RWPE2 (cell line): ENCODE data around the gene VSX2.

Experiments
- ATAC-seq: fragments of 200-7000 bp; cut with Tn5 transposase; 3 replicates; pipeline ENCODE4 v1.9.1; 2021; ENCODE audit warnings: low read depth
- DNase-seq: peaks from one replicate; pipeline ENCODE4 v3.0.0-alpha.2; 2020; ENCODE audit warnings: low spot score
- H3K27ac ChIP-seq: fragments of 450-650 bp; 2 replicates; pipeline ENCODE4 v1.5.1; 2017; ENCODE audit warnings: mild to moderate bottlenecking; ENCODE audit not compliant: poor library complexity, severe bottlenecking
- H3K27me3 ChIP-seq: fragments of 250-450 bp; sonication (Bioruptor Pico); 2 replicates; pipeline ENCODE4 v1.5.1; 2021; ENCODE audit warnings: mild to moderate bottlenecking, moderate library complexity; ENCODE audit not compliant: insufficient read depth, poor library complexity, severe bottlenecking
- H3K36me3 ChIP-seq: fragments of 250-450 bp; sonication (Bioruptor Pico); 2 replicates; pipeline ENCODE4 v1.5.1; 2020; ENCODE audit warnings: low read depth, mild to moderate bottlenecking, moderate library complexity
- H3K4me1 ChIP-seq: fragments of 250-450 bp; sonication (Bioruptor Pico); 2 replicates; pipeline ENCODE4 v1.5.1; 2021; ENCODE audit warnings: mild to moderate bottlenecking, moderate library complexity; ENCODE audit not compliant: insufficient read depth, poor library complexity, severe bottlenecking
- H3K4me3 ChIP-seq: fragments of 250-450 bp; sonication (Bioruptor Pico); 2 replicates; pipeline ENCODE4 v1.5.1; 2021; ENCODE audit warnings: mild to moderate bottlenecking, moderate library complexity; ENCODE audit not compliant: severe bottlenecking
- H3K9me3 ChIP-seq: fragments of 250-450 bp; sonication (Bioruptor Pico); 2 replicates; pipeline ENCODE4 v1.5.1; 2021; ENCODE audit warnings: mild to moderate bottlenecking, moderate library complexity; ENCODE audit not compliant: severe bottlenecking
- TF ChIP-seq, protein P1 (sequence below): fragments of 450-650 bp; IDR thresholded peaks from one replicate; pipeline ENCODE4 v1.5.1; 2017; ENCODE audit warnings: mild to moderate bottlenecking, moderate library complexity; ENCODE audit not compliant: poor library complexity, severe bottlenecking

Gene VSX2

DNA sequence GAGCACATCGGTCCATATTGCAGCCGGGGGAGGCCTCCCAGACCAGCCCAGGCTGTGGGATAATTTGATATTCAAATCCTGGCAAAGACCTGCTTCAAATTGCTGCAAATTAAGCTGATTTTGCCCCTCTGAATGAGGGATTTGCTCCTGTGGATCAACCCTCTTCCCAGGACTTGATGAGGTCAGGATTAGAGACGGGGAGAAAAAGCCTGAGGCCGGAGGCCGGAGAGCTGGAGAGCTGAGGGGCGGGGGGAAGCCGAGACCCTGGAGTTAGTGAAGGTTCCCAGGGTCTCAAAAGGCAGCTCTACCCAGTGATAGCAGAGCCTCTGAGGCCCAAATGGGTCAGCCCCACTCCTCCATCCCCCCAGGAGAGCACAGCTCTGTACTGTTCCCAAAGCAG, 17.5 kb upstream of the VSX2 start:
- H3K4me1 ChIP-seq = no peaks in the 10 kb centered on the region
- no peak for ATAC-seq

GRCh38 chr14:74223016-74223415, 16.2 kb upstream of the VSX2 start:
- H3K4me3 ChIP-seq = no peak overlapping the region
- no peaks in the 10 kb centered on the region for H3K9me3 ChIP-seq
- no peaks in the 10 kb centered on the region for H3K4me1 ChIP-seq
- H3K27me3 ChIP-seq = peaks cover 10% of the 10 kb centered on the region
- DNase-seq (peak; percentile 35), ATAC-seq (no peak)
- H3K36me3 ChIP-seq = no peaks in the 10 kb centered on the region
- TF ChIP-seq, protein P1, sequence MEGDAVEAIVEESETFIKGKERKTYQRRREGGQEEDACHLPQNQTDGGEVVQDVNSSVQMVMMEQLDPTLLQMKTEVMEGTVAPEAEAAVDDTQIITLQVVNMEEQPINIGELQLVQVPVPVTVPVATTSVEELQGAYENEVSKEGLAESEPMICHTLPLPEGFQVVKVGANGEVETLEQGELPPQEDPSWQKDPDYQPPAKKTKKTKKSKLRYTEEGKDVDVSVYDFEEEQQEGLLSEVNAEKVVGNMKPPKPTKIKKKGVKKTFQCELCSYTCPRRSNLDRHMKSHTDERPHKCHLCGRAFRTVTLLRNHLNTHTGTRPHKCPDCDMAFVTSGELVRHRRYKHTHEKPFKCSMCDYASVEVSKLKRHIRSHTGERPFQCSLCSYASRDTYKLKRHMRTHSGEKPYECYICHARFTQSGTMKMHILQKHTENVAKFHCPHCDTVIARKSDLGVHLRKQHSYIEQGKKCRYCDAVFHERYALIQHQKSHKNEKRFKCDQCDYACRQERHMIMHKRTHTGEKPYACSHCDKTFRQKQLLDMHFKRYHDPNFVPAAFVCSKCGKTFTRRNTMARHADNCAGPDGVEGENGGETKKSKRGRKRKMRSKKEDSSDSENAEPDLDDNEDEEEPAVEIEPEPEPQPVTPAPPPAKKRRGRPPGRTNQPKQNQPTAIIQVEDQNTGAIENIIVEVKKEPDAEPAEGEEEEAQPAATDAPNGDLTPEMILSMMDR = no peak
- H3K27ac ChIP-seq = no peak overlapping the region

More for the DNA sequence above, 17.5 kb upstream of the VSX2 start:
- Histone ChIP-seq H3K4me3 (no peak overlapping the region), H3K36me3 (no peaks in the 10 kb centered on the region), H3K27ac (no peak overlapping the region), H3K27me3 (peaks cover 11% of the 10 kb centered on the region), H3K9me3 (no peaks in the 10 kb centered on the region)
- DNase-seq = peak; percentile 23
- TF ChIP-seq, protein P1 = no peak

DNA sequence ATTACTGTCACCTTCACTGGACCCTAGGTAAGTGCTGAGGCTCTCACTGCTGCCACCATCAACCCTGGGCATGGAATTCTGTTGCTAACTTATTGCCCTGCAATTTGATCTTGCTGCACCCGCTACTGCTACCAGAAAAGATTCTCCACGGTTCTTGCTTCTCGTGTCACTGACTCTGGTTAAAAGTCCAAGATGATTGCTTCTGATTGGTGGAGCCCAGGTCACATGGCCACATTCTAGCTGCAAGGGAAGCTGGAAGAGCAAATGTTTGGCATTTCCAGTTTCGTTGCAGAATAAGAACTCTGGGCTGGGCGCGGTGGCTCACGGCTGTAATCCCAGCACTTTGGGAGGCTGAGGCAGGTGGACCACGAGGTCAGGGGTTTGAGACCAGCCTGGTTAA, 7.5 kb upstream of the VSX2 start:
- no peaks in the 10 kb centered on the region for H3K4me1 ChIP-seq
- DNase-seq (no peak), ATAC-seq (no peak)
- TF ChIP-seq, protein P1 = no peak
- no peak overlapping the region for H3K27ac ChIP-seq
- H3K9me3 ChIP-seq = no peaks in the 10 kb centered on the region
- no peaks in the 10 kb centered on the region for H3K36me3 ChIP-seq
- H3K27me3 ChIP-seq = peaks cover 49% of the 10 kb centered on the region
- no peak overlapping the region for H3K4me3 ChIP-seq

DNA sequence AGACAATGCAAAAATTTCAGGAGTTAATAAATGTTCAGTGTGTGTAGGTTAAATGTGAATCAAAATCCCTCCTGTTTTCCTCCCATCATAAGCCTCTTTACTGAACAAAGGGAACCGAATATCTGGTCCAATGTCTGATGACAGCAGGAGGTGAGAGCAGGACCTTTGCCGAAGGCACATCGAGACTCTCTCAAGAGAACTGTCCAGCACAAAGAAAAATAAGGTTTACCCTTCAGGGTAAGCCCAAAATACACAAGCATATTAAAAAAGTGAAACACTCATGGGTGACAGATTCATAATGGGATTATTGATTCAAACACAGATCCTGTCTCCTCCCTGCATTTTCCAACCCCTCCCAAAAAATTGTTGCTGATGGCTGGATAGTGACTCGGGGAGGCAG, 4.2 kb upstream of the VSX2 start:
- TF ChIP-seq, protein P1 = no peak
- H3K36me3 ChIP-seq = no peaks in the 10 kb centered on the region
- DNase-seq = no peak
- no peaks in the 10 kb centered on the region for H3K9me3 ChIP-seq
- no peak overlapping the region for H3K27ac ChIP-seq
- peaks cover 59% of the 10 kb centered on the region for H3K27me3 ChIP-seq
- no peaks in the 10 kb centered on the region for H3K4me1 ChIP-seq
- no peak overlapping the region for H3K4me3 ChIP-seq
- ATAC-seq = no peak

DNA sequence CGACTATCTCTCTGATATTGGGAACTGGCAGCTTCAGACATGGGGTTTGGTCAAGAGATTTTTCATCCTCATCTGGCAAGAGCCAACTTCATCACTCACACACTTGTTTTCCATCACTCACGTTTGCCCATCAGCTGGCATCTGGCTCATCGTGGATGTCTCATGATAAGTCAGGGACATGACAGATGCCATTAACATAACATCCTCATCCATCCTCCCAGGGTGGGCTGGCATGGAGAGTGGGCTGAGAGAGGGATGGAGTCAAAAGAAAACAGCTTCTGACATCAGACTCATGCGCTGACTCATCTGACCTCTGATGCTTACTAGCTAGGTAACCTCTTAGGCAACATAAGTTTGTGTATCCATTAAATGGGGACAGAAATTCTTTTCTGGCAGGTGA, 1.8 kb upstream of the VSX2 start:
- DNase-seq (no peak), ATAC-seq (no peak)
- TF ChIP-seq, protein P1 = no peak
- H3K9me3 ChIP-seq = no peaks in the 10 kb centered on the region
- H3K36me3 ChIP-seq = no peaks in the 10 kb centered on the region
- H3K27me3 ChIP-seq = peaks cover 70% of the 10 kb centered on the region
- H3K4me3 ChIP-seq = no peak overlapping the region
- H3K27ac ChIP-seq = no peak overlapping the region
- H3K4me1 ChIP-seq = no peaks in the 10 kb centered on the region
